ENCODE data around the gene FYCO1. TPM values are rescaled to one million over a fixed set of nuclear protein-coding genes. Genes with fewer than 3 reads are reported as not detected.

FYCO1 gene
- total RNA-seq, 2 experiments from 2014 or later, result 9.4 to 15.2 TPM

DNA sequence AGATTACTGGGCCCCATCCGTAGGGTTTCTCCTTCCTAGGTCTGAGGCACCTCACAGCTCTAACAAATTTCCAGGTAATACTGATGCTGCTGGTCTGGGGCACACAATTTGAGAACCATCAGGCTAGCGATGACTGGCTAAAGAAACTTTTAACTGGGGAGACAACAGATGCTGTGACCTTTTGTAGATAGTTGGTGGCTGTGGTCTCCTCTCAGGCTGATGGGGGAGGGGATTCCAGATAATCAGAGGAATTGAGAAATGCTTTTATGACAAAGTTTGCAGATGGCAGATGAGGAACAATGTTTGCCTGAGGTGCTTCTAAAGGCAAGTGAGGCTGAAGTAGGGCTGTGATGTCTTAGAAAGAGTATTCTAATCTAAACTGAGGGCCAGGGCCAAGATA is 123.1 kb downstream of the FYCO1 start:
- no peak overlapping the region for H3K4me2 ChIP-seq (ENCODE audit: low read length)
- H2AFZ ChIP-seq (ENCODE audit: low read length), result 0 out of 2 replicates have a peak overlapping the region, but pooled peaks have one; percentile 20
- H4K20me1 ChIP-seq (ENCODE audit: insufficient read depth, low read length), result no peaks in the 10 kb centered on the region
- ChIA-PET POLR2A (no interaction called here), CTCF (ENCODE audit: unreplicated experiment) (no interaction called here)
- H3K36me3 ChIP-seq (ENCODE audit: insufficient read depth, low read length), result no peaks in the 10 kb centered on the region
- no peaks in the 10 kb centered on the region for H3K9me3 ChIP-seq (ENCODE audit: low read length)
- no peaks in the 10 kb centered on the region for H3K9me2 ChIP-seq (ENCODE audit: insufficient read depth, low read length)
- intact Hi-C loops (cut with micrococcal nuclease; ENCODE audit: unreplicated experiment), result no loop called here
- no peak overlapping the region for H3K27ac ChIP-seq (ENCODE audit: low read depth, low read length, poor library complexity, severe bottlenecking)
- no peaks in the 10 kb centered on the region for H3K4me1 ChIP-seq (ENCODE audit: insufficient read depth, low read length, poor library complexity, severe bottlenecking)
- H3K4me3 ChIP-seq (ENCODE audit: low read depth, low read length, poor library complexity, severe bottlenecking), result no peak overlapping the region
- H3K79me2 ChIP-seq (ENCODE audit: insufficient read depth, low read depth, low read length), result no peaks in the 10 kb centered on the region
- no peak for DNase-seq (ENCODE audit: low spot score)
- no peak for TF ChIP-seq EZH2phosphoT487 (IDR thresholded peaks at IDR 0.05; ENCODE audit: borderline replicate concordance, low read depth, low read length)
- TF ChIP-seq, protein P1, sequence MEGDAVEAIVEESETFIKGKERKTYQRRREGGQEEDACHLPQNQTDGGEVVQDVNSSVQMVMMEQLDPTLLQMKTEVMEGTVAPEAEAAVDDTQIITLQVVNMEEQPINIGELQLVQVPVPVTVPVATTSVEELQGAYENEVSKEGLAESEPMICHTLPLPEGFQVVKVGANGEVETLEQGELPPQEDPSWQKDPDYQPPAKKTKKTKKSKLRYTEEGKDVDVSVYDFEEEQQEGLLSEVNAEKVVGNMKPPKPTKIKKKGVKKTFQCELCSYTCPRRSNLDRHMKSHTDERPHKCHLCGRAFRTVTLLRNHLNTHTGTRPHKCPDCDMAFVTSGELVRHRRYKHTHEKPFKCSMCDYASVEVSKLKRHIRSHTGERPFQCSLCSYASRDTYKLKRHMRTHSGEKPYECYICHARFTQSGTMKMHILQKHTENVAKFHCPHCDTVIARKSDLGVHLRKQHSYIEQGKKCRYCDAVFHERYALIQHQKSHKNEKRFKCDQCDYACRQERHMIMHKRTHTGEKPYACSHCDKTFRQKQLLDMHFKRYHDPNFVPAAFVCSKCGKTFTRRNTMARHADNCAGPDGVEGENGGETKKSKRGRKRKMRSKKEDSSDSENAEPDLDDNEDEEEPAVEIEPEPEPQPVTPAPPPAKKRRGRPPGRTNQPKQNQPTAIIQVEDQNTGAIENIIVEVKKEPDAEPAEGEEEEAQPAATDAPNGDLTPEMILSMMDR (conservative IDR thresholded peaks at IDR 0.05; ENCODE audit: low read length), result no peak
- BruUV-seq (replicated peaks), result no TSS peak

DNA sequence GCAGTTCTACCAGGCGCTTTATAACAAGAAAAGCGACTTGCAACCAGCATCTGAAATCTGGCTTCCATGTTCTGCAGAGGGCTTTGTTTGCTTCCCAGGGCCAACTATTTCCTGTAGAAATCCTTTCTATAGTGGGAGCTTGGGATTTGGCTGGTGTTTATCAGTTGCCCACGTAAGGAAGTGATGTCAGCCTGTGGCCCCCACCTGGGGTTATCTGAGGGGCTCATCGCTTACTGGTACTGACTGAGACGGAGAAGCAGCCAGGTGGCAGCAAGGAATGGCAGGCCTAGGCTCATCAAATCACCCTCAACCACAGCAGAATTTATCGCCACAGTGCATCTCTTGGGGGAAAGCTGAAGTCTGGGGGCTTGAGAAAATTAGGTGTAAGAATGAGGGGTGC is 123.8 kb downstream of the FYCO1 start:
- H3K4me1 ChIP-seq (ENCODE audit: insufficient read depth, low read length, poor library complexity, severe bottlenecking), result no peaks in the 10 kb centered on the region
- no peak overlapping the region for H2AFZ ChIP-seq (ENCODE audit: low read length)
- intact Hi-C loops (cut with micrococcal nuclease; ENCODE audit: unreplicated experiment), result no loop called here
- TF ChIP-seq, protein P1 (conservative IDR thresholded peaks at IDR 0.05; ENCODE audit: low read length), result no peak
- no peak for TF ChIP-seq EZH2phosphoT487 (IDR thresholded peaks at IDR 0.05; ENCODE audit: borderline replicate concordance, low read depth, low read length)
- CTCF ChIA-PET (ENCODE audit: unreplicated experiment), result no interaction called here
- DNase-seq (ENCODE audit: low spot score), result no peak
- H3K27ac ChIP-seq (ENCODE audit: low read depth, low read length, poor library complexity, severe bottlenecking), result no peak overlapping the region
- no TSS peak for BruUV-seq (replicated peaks)
- H3K79me2 ChIP-seq (ENCODE audit: insufficient read depth, low read depth, low read length), result no peaks in the 10 kb centered on the region
- POLR2A ChIA-PET, result interaction anchor here (0.7 kb wide), 1 partner anchor 32 kb away, joined by 3 read pairs; no protein-coding TSS in a partner anchor
- H3K4me3 ChIP-seq (ENCODE audit: low read depth, low read length, poor library complexity, severe bottlenecking), result no peak overlapping the region
- H3K36me3 ChIP-seq (ENCODE audit: insufficient read depth, low read length), result no peaks in the 10 kb centered on the region
- H4K20me1 ChIP-seq (ENCODE audit: insufficient read depth, low read length), result no peaks in the 10 kb centered on the region
- H3K4me2 ChIP-seq (ENCODE audit: low read length), result no peak overlapping the region
- H3K9me3 ChIP-seq (ENCODE audit: low read length), result no peaks in the 10 kb centered on the region
- no peaks in the 10 kb centered on the region for H3K9me2 ChIP-seq (ENCODE audit: insufficient read depth, low read length)

DNA sequence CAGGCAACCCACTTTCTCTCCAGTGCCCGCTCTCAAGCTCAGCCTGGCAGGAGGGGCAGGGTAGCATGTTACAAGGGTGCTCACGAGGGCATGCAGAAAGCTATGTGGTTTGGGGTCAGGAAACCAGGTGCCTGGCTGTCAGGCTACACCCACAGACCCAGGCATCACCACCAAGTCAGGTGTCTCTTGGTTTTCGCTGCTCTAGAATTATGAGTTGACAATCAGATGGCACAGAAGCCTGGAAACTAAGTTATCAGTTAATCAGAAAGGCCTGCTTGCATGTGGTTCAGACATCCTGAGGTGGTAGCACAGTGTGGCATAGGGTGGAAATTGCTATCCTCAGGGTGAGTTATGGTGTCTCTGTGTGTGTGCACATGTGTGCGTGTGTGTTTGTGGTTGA is 125.5 kb downstream of the FYCO1 start:
- intact Hi-C loops (cut with micrococcal nuclease; ENCODE audit: unreplicated experiment), result no loop called here
- H3K4me3 ChIP-seq (ENCODE audit: low read depth, low read length, poor library complexity, severe bottlenecking), result no peak overlapping the region
- POLR2A ChIA-PET, result no interaction called here
- H2AFZ ChIP-seq (ENCODE audit: low read length), result no peak overlapping the region
- no peaks in the 10 kb centered on the region for H3K4me1 ChIP-seq (ENCODE audit: insufficient read depth, low read length, poor library complexity, severe bottlenecking)
- no peaks in the 10 kb centered on the region for H3K36me3 ChIP-seq (ENCODE audit: insufficient read depth, low read length)
- DNase-seq (ENCODE audit: low spot score), result no peak
- no peaks in the 10 kb centered on the region for H3K79me2 ChIP-seq (ENCODE audit: insufficient read depth, low read depth, low read length)
- no peaks in the 10 kb centered on the region for H3K9me2 ChIP-seq (ENCODE audit: insufficient read depth, low read length)
- no peaks in the 10 kb centered on the region for H3K9me3 ChIP-seq (ENCODE audit: low read length)
- no peak for TF ChIP-seq EZH2phosphoT487 (IDR thresholded peaks at IDR 0.05; ENCODE audit: borderline replicate concordance, low read depth, low read length)
- TF ChIP-seq, protein P1 (conservative IDR thresholded peaks at IDR 0.05; ENCODE audit: low read length), result no peak
- H3K4me2 ChIP-seq (ENCODE audit: low read length), result no peak overlapping the region
- H4K20me1 ChIP-seq (ENCODE audit: insufficient read depth, low read length), result no peaks in the 10 kb centered on the region
- CTCF ChIA-PET (ENCODE audit: unreplicated experiment), result no interaction called here
- no TSS peak for BruUV-seq (replicated peaks)
- H3K27ac ChIP-seq (ENCODE audit: low read depth, low read length, poor library complexity, severe bottlenecking), result no peak overlapping the region

All from OCI-LY7 (cell line).